ENCODE measurements around the gene SCT. TPM values are rescaled to one million over a fixed set of nuclear protein-coding genes. Genes with fewer than 3 reads are reported as not detected.

Gene SCT
- total and polyA plus RNA-seq, 2 donors (not counting 1 experiment from before 2014, with no cell fraction given) = not detected

DNA sequence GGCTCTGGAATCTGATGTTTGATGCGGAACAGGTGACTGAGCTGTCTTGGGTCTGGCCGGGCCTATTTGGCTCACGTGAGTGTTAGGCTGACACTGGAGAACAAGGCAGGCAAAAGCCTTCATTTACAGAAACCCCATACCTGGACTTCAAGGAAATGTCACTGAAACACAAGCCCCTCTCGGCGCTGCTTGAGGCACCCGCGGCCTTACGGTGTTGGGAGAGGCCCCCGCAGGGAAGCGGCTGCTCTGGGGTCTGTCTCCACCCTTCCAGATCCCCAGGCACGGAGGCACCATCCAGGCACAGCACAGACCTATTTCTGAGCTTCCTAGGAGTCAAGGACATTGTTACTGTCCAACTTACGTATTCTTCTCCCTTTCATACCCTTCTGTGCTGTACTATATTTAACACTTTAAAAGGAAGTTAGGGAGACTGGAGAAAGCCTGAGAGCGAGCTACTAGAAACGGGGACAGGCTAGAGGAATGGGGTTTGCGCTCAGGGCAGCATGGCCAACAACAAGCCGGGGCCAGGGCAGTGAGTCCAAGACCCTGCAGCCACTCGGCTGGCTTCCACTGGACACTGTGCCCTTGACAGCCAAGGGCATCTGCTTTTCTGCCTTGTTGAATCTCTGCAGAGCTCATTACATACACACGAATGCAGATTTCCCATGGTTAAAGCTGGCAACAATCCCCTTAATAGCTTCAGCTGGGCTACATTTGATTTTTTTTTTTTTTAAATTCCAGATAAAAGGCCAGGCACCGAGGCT lies 33.9 kb upstream of the SCT start:
- ATAC-seq (ENCODE audit: low read depth) = no peak
- Mint-ChIP-seq H3K9me3 (ENCODE audit: insufficient read depth) (no peaks in the 10 kb centered on the region), H3K27me3 (no peaks in the 10 kb centered on the region), H3K4me3 (no peak overlapping the region), H3K4me1 (peaks cover 3% of the 10 kb centered on the region), H3K27ac (no peak overlapping the region)
- WGBS (ENCODE audit: insufficient coverage) = 98% methylated on average over 18 of the region's 19 CpGs
- Histone ChIP-seq H3K4me2 (replicated peaks; ENCODE audit: low read depth, low read length, poor library complexity, severe bottlenecking) (no peak overlapping the region), H3K9me3 (ENCODE audit: control extremely low read depth in 1 of 3, control insufficient read depth in 2 of 3, insufficient read depth in 1 of 3, low read length in 2 of 3) (no peaks in the 10 kb centered on the region), H3K27me3 (replicated peaks in 1 of 4; ENCODE audit: control extremely low read depth in 1 of 4, control insufficient read depth in 3 of 4, insufficient read depth in 4 of 4, low read length in 3 of 4) (no peaks in the 10 kb centered on the region), H3K79me2 (ENCODE audit: control insufficient read depth, insufficient read depth, low read length) (peaks cover 22% of the 10 kb centered on the region), H3K9ac (ENCODE audit: low read length) (no peak overlapping the region), H3K27ac (ENCODE audit: low read length in 2 of 2) (no peak overlapping the region), H4K20me1 (ENCODE audit: control insufficient read depth, insufficient read depth, low read length, poor library complexity, severe bottlenecking) (peaks cover 15% of the 10 kb centered on the region), H3K36me3 (replicated peaks in 1 of 2; ENCODE audit: control extremely low read depth in 1 of 2, control insufficient read depth in 1 of 2, extremely low read depth in 1 of 2, insufficient read depth in 2 of 2, low read length in 1 of 2) (peaks cover 0 to 22% of the 10 kb centered on the region in 2 experiments), H2AFZ (ENCODE audit: insufficient read depth, low read depth, low read length, poor library complexity, severe bottlenecking) (no peak overlapping the region), H3K4me3 (ENCODE audit: control extremely low read depth in 1 of 5, extremely low read depth in 1 of 5, insufficient read depth in 1 of 5, low read depth in 2 of 5, low read length in 4 of 5) (no peak overlapping the region), H3K4me1 (ENCODE audit: control insufficient read depth in 2 of 2, insufficient read depth in 2 of 2, low read length in 2 of 2) (no peaks in the 10 kb centered on the region)
- TF ChIP-seq, protein P1, sequence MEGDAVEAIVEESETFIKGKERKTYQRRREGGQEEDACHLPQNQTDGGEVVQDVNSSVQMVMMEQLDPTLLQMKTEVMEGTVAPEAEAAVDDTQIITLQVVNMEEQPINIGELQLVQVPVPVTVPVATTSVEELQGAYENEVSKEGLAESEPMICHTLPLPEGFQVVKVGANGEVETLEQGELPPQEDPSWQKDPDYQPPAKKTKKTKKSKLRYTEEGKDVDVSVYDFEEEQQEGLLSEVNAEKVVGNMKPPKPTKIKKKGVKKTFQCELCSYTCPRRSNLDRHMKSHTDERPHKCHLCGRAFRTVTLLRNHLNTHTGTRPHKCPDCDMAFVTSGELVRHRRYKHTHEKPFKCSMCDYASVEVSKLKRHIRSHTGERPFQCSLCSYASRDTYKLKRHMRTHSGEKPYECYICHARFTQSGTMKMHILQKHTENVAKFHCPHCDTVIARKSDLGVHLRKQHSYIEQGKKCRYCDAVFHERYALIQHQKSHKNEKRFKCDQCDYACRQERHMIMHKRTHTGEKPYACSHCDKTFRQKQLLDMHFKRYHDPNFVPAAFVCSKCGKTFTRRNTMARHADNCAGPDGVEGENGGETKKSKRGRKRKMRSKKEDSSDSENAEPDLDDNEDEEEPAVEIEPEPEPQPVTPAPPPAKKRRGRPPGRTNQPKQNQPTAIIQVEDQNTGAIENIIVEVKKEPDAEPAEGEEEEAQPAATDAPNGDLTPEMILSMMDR (IDR thresholded peaks at IDR 0.05) = no peak
- TF ChIP-seq EZH2 (IDR thresholded peaks at IDR 0.05; ENCODE audit: borderline replicate concordance, insufficient read depth, low read depth, low read length, poor library complexity, severe bottlenecking) = no peak
- DNase-seq = no peak
- intact Hi-C loops (cut with micrococcal nuclease) = no loop called here
- ChIA-PET CTCF (interaction anchor here (0.6 to 8.7 kb wide), 6 partner anchors 9 to 99 kb away, joined by 3 to 104 read pairs (median 4); no protein-coding TSS in a partner anchor), POLR2A (no interaction called here)

DNA sequence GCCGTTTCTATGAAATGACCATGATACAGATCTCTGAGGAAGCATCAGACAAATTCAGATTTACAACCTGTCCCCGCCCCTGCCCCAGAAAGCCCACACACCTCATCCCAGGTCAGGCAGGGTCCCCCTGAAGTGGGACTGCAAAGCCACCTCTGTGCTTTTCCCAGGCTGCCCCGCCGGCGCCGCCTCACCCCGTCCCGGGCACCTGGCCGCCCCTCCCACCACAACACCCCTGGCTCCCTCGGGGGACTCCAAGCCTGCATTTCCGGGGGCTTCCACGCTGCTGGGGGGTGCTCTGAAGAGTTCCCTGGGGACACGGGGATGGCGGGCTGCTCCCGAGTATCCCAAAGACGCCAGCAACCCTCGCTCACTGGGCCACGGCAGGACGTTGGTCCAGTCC lies 33.3 kb upstream of the SCT start:
- H3K27me3 ChIP-seq (replicated peaks in 1 of 4; ENCODE audit: control extremely low read depth in 1 of 4, control insufficient read depth in 3 of 4, insufficient read depth in 4 of 4, low read length in 3 of 4) = no peaks in the 10 kb centered on the region
- H3K79me2 ChIP-seq (ENCODE audit: control insufficient read depth, insufficient read depth, low read length) = peaks cover 22% of the 10 kb centered on the region
- H3K4me2 ChIP-seq (replicated peaks; ENCODE audit: low read depth, low read length, poor library complexity, severe bottlenecking) = peak overlapping the region; percentile 8
- no peak overlapping the region for H3K27ac ChIP-seq (ENCODE audit: low read length in 2 of 2)
- H3K27me3 Mint-ChIP-seq = no peaks in the 10 kb centered on the region
- DNase-seq (no peak), ATAC-seq (ENCODE audit: low read depth) (no peak)
- no peak overlapping the region for H3K4me3 Mint-ChIP-seq
- ChIA-PET POLR2A (no interaction called here), CTCF (interaction anchor here (8.7 kb wide), 1 partner anchor 65 kb away, joined by 104 read pairs; no protein-coding TSS in a partner anchor)
- H3K36me3 ChIP-seq (replicated peaks in 1 of 2; ENCODE audit: control extremely low read depth in 1 of 2, control insufficient read depth in 1 of 2, extremely low read depth in 1 of 2, insufficient read depth in 2 of 2, low read length in 1 of 2) = peaks cover 0 to 18% of the 10 kb centered on the region in 2 experiments
- intact Hi-C loops (cut with micrococcal nuclease) = no loop called here
- H3K4me1 Mint-ChIP-seq = peaks cover 3% of the 10 kb centered on the region
- H3K9me3 ChIP-seq (ENCODE audit: control extremely low read depth in 1 of 3, control insufficient read depth in 2 of 3, insufficient read depth in 1 of 3, low read length in 2 of 3) = no peaks in the 10 kb centered on the region
- no peak overlapping the region for H3K27ac Mint-ChIP-seq
- TF ChIP-seq EZH2 (IDR thresholded peaks at IDR 0.05; ENCODE audit: borderline replicate concordance, insufficient read depth, low read depth, low read length, poor library complexity, severe bottlenecking) = no peak
- TF ChIP-seq, protein P1 (IDR thresholded peaks at IDR 0.05) = no peak
- H3K4me3 ChIP-seq (ENCODE audit: control extremely low read depth in 1 of 5, extremely low read depth in 1 of 5, insufficient read depth in 1 of 5, low read depth in 2 of 5, low read length in 4 of 5) = no peak overlapping the region
- H3K4me1 ChIP-seq (ENCODE audit: control insufficient read depth in 2 of 2, insufficient read depth in 2 of 2, low read length in 2 of 2) = no peaks in the 10 kb centered on the region
- no peak overlapping the region for H3K9ac ChIP-seq (ENCODE audit: low read length)
- H3K9me3 Mint-ChIP-seq (ENCODE audit: insufficient read depth) = no peaks in the 10 kb centered on the region
- peaks cover 15% of the 10 kb centered on the region for H4K20me1 ChIP-seq (ENCODE audit: control insufficient read depth, insufficient read depth, low read length, poor library complexity, severe bottlenecking)
- H2AFZ ChIP-seq (ENCODE audit: insufficient read depth, low read depth, low read length, poor library complexity, severe bottlenecking) = no peak overlapping the region
- WGBS (ENCODE audit: insufficient coverage) = 93% methylated on average over 19 of the region's 19 CpGs

Data from B cell (primary cell).